CD4-positive, alpha-beta T cell (primary cell): ENCODE results near the gene ATRAID. TPM values are rescaled to one million over a fixed set of nuclear protein-coding genes. Genes with fewer than 3 reads are reported as not detected.

Source experiments
- ATAC-seq: fragments of 200-7000 bp; cut with Tn5 transposase; one replicate; pipeline ENCODE4 v1.10.0; 2022; ENCODE audit warnings: mild to moderate bottlenecking; ENCODE audit not compliant: poor library complexity
- CTCF ChIA-PET: fragments of 350-600 bp; sonication (Branson Sonifier 250); formaldehyde crosslinking; loops from one replicate; lab custom pipeline; 2021; ENCODE audit warnings: antibody characterized with exemption, inconsistent platforms; lab: Charles Lee
- POLR2A ChIA-PET: fragments of 350-600 bp; sonication (Branson Sonifier 250); formaldehyde crosslinking; loops from one replicate; lab custom pipeline; 2021; ENCODE audit warnings: antibody characterized with exemption, inconsistent platforms; lab: Charles Lee
- DNase-seq, 14 experiments: peaks; one replicate each; pipeline ENCODE4 v3.0.0-alpha.2; 2013 to 2020; ENCODE audit warnings: mixed read lengths in 2 of 14
- H3K27ac ChIP-seq, 2 donors: one replicate each; pipeline versions ENCODE4 v1.5.1 to v1.7.0; 2013; ENCODE audit warnings: low read length in 2 of 2, low read depth in 1 of 2, mild to moderate bottlenecking in 1 of 2
- H3K27me3 ChIP-seq, 2 experiments: 1 replicate in 1 of 2; 2 replicates in 1 of 2; pipeline versions ENCODE4 v1.6.1 to v1.7.0; 2013; ENCODE audit warnings: low read length in 2 of 2, control low read depth in 1 of 2, mild to moderate bottlenecking in 1 of 2, moderate library complexity in 1 of 2; ENCODE audit not compliant: insufficient read depth in 2 of 2, control insufficient read depth in 1 of 2
- H3K36me3 ChIP-seq: one replicate; pipeline ENCODE4 v1.6.1; 2013; ENCODE audit warnings: low read length, control low read depth; ENCODE audit not compliant: insufficient read depth
- H3K4me1 ChIP-seq: one replicate; pipeline ENCODE4 v1.6.1; 2013; ENCODE audit warnings: low read length, control low read depth; ENCODE audit not compliant: insufficient read depth
- H3K4me3 ChIP-seq: one replicate; pipeline ENCODE4 v1.5.1; 2013; ENCODE audit warnings: mild to moderate bottlenecking, low read length, moderate library complexity
- H3K9me3 ChIP-seq, 2 experiments: 1 replicate in 1 of 2; 2 replicates in 1 of 2; pipeline versions ENCODE4 v1.6.1 to v1.7.0; 2013; ENCODE audit warnings: low read length in 2 of 2, mild to moderate bottlenecking in 2 of 2, control low read depth in 1 of 2, moderate library complexity in 1 of 2; ENCODE audit not compliant: control insufficient read depth in 1 of 2, insufficient read depth in 1 of 2
- H3K27ac Mint-ChIP-seq: one replicate; pipeline ENCODE4 v1.8.0; 2020; ENCODE audit warnings: mixed read lengths
- H3K27me3 Mint-ChIP-seq: one replicate; pipeline ENCODE4 v1.8.0; 2021; ENCODE audit warnings: mixed read lengths
- H3K36me3 Mint-ChIP-seq: one replicate; pipeline ENCODE4 v1.8.0; 2021; ENCODE audit warnings: low read depth, mixed read lengths
- H3K4me1 Mint-ChIP-seq: one replicate; pipeline ENCODE4 v1.8.0; 2021; ENCODE audit warnings: low read depth, mixed read lengths
- H3K4me3 Mint-ChIP-seq: one replicate; pipeline ENCODE4 v1.8.0; 2020; ENCODE audit warnings: mild to moderate bottlenecking, mixed read lengths
- H3K9me3 Mint-ChIP-seq: one replicate; pipeline ENCODE4 v1.8.0; 2020; ENCODE audit warnings: mixed read lengths
- CTCF ChIP-seq: fragments of 200-600 bp; IDR thresholded peaks from one replicate; pipeline ENCODE4 v1.8.0; 2022; ENCODE audit warnings: antibody characterized with exemption, mild to moderate bottlenecking
- intact Hi-C, 2 experiments: fragments of 100-400 bp; cut with DNase I in 1 of 2; cut with micrococcal nuclease in 1 of 2; formaldehyde crosslinking; loops; one replicate each; pipeline versions ENCODE4 v1.15.1 to v1.9.0; 2023 to 2025; cut with DNase I, micrococcal nuclease
- total RNA-seq, 174 experiments: library from RNA in 2 of 174; stranded (reverse) in 2 of 174; gene quantifications; one replicate each; pipeline ENCODE4 v1.2.3 and lab custom pipeline; 2021 to 2026

The ATRAID gene
- total RNA-seq, 2 experiments from 2014 or later: 79.1 to 82.5 TPM

GRCh38 chr2:27227501-27227900 lies 15.7 kb downstream of the ATRAID start:
- H3K27ac Mint-ChIP-seq: no peak overlapping the region

GRCh38 chr2:27231921-27232320 lies 20.1 kb downstream of the ATRAID start:
- Histone ChIP-seq H3K9me3 (no peaks in the 10 kb centered on the region), H3K27me3 (no peaks in the 10 kb centered on the region), H3K4me1 (no peaks in the 10 kb centered on the region), H3K36me3 (peaks cover 89% of the 10 kb centered on the region), H3K27ac (no peak overlapping the region), H3K4me3 (no peak overlapping the region)
- ChIA-PET CTCF (no interaction called here), POLR2A (no interaction called here)
- Mint-ChIP-seq H3K27me3 (no peaks in the 10 kb centered on the region), H3K9me3 (no peaks in the 10 kb centered on the region), H3K4me1 (no peaks in the 10 kb centered on the region), H3K4me3 (no peak overlapping the region), H3K36me3 (peaks cover 88% of the 10 kb centered on the region), H3K27ac (no peak overlapping the region)
- ATAC-seq: no peak
- DNase-seq: no peak
- intact Hi-C loops: no loop called here
- no peak for TF ChIP-seq CTCF

More at GRCh38 chr2:27227501-27227900, 15.7 kb downstream of the ATRAID start:
- TF ChIP-seq CTCF: no peak
- H3K4me1 Mint-ChIP-seq: no peaks in the 10 kb centered on the region
- Histone ChIP-seq H3K9me3 (no peaks in the 10 kb centered on the region), H3K27me3 (no peaks in the 10 kb centered on the region), H3K36me3 (peaks cover 87% of the 10 kb centered on the region), H3K27ac (no peak overlapping the region), H3K4me1 (no peaks in the 10 kb centered on the region), H3K4me3 (no peak overlapping the region)
- no peaks in the 10 kb centered on the region for H3K27me3 Mint-ChIP-seq
- DNase-seq: no peak
- ChIA-PET CTCF (no interaction called here), POLR2A (no interaction called here)
- no peak overlapping the region for H3K4me3 Mint-ChIP-seq
- H3K9me3 Mint-ChIP-seq: no peaks in the 10 kb centered on the region
- intact Hi-C loops: no loop called here
- peaks cover 86% of the 10 kb centered on the region for H3K36me3 Mint-ChIP-seq
- no peak for ATAC-seq

GRCh38 chr2:27233341-27233740 lies 21.5 kb downstream of the ATRAID start:
- no peaks in the 10 kb centered on the region for H3K27me3 Mint-ChIP-seq
- ATAC-seq (no peak), DNase-seq (no peak)
- H3K4me1 ChIP-seq: no peaks in the 10 kb centered on the region
- CTCF ChIA-PET: no interaction called here
- no peaks in the 10 kb centered on the region for H3K4me1 Mint-ChIP-seq
- H3K27ac Mint-ChIP-seq: no peak overlapping the region
- H3K9me3 Mint-ChIP-seq: no peaks in the 10 kb centered on the region
- H3K9me3 ChIP-seq: no peaks in the 10 kb centered on the region
- H3K4me3 Mint-ChIP-seq: no peak overlapping the region
- no peak for TF ChIP-seq CTCF
- H3K27ac ChIP-seq: no peak overlapping the region
- no peaks in the 10 kb centered on the region for H3K27me3 ChIP-seq
- H3K36me3 ChIP-seq: peaks cover 88% of the 10 kb centered on the region
- no peak overlapping the region for H3K4me3 ChIP-seq
- intact Hi-C loops: no loop called here
- POLR2A ChIA-PET: no interaction called here
- H3K36me3 Mint-ChIP-seq: peaks cover 87% of the 10 kb centered on the region
